ENCODE results near the gene TNFRSF19. TPM values are rescaled to one million over a fixed set of nuclear protein-coding genes. Genes with fewer than 3 reads are reported as not detected.

TNFRSF19 gene
- total and polyA plus RNA-seq, 2 of the 13 experiments (the other 11 are each of a cell fraction or from before 2014, with no cell fraction given), result 75.3 to 77.7 TPM

- TF ChIP-seq ZNF770 (CRISPR knock-in tag; IDR thresholded peaks at IDR 0.05) (no peak), TFAP4 (IDR thresholded peaks at IDR 0.05; ENCODE audit: borderline replicate concordance, low read depth) (no peak), FUBP1 (CRISPR knock-in tag; IDR thresholded peaks at IDR 0.05; ENCODE audit: borderline replicate concordance) (no peak), MYPOP (CRISPR knock-in tag; IDR thresholded peaks at IDR 0.05) (peak; percentile 83), THAP7 (CRISPR knock-in tag; IDR thresholded peaks at IDR 0.05) (no peak; the same call in 1 of the 2 replicates), NAIF1 (CRISPR knock-in tag; IDR thresholded peaks at IDR 0.05; ENCODE audit: borderline replicate concordance) (peak; percentile 31; the same call in 1 of the 2 replicates), HMGXB3 (CRISPR knock-in tag; IDR thresholded peaks at IDR 0.05; ENCODE audit: borderline replicate concordance) (no peak), EED (CRISPR knock-in tag; IDR thresholded peaks at IDR 0.05) (no peak), SNAPC5 (CRISPR knock-in tag; IDR thresholded peaks at IDR 0.05; ENCODE audit: borderline replicate concordance) (no peak), TMF1 (CRISPR knock-in tag; IDR thresholded peaks at IDR 0.05; ENCODE audit: low read depth) (no peak), ZNF552 (CRISPR knock-in tag; IDR thresholded peaks at IDR 0.05; ENCODE audit: borderline replicate concordance) (no peak), RAD51 (IDR thresholded peaks at IDR 0.05; ENCODE audit: borderline replicate concordance) (no peak), ZNF503 (CRISPR knock-in tag; IDR thresholded peaks at IDR 0.05) (peak; percentile 21; the same call in 1 of the 2 replicates)
These were observed 9.1 kb downstream of the TNFRSF19 start (continued) for GRCh38 chr13:23579072-23579895.
